ENCODE results near the gene TMEM54.

The TMEM54 gene

GRCh38 chr1:32860566-32860965, 40.6 kb downstream of the TMEM54 start:
- H3K27ac ChIP-seq (replicated peaks) = no peak overlapping the region
- TF ChIP-seq CTCF (IDR thresholded peaks at IDR 0.05; ENCODE audit: insufficient read depth, low read length) = no peak
- H3K4me3 ChIP-seq (replicated peaks; ENCODE audit: insufficient read depth, low read length) = no peak overlapping the region
- no peak for DNase-seq (ENCODE audit: low read depth in 1 of 2, low spot score in 1 of 2)
- no peaks in the 10 kb centered on the region for H3K27me3 ChIP-seq (ENCODE audit: insufficient read depth, poor library complexity, severe bottlenecking)

GRCh38 chr1:32859915-32860314, 41.3 kb downstream of the TMEM54 start:
- H3K27ac ChIP-seq (replicated peaks) = no peak overlapping the region
- H3K27me3 ChIP-seq (ENCODE audit: insufficient read depth, poor library complexity, severe bottlenecking) = no peaks in the 10 kb centered on the region
- H3K4me3 ChIP-seq (replicated peaks; ENCODE audit: insufficient read depth, low read length) = no peak overlapping the region
- no peak for TF ChIP-seq GABPA (IDR thresholded peaks at IDR 0.05; ENCODE audit: low read depth)
- no peak for TF ChIP-seq REST (IDR thresholded peaks at IDR 0.05; ENCODE audit: insufficient replicate concordance, low read depth)
- no peak for TF ChIP-seq POLR2AphosphoS5 (IDR thresholded peaks at IDR 0.05; ENCODE audit: low read depth)
- TF ChIP-seq SPI1 (IDR thresholded peaks at IDR 0.05; ENCODE audit: borderline replicate concordance, low read depth) = no peak
- TF ChIP-seq CTCF (IDR thresholded peaks at IDR 0.05; ENCODE audit: insufficient read depth, low read length) = no peak
- no peak for DNase-seq (ENCODE audit: low read depth in 1 of 2, low spot score in 1 of 2)

- DNase-seq (ENCODE audit: low read depth in 1 of 2, low spot score in 1 of 2) = no peak
- H3K27me3 ChIP-seq (ENCODE audit: insufficient read depth, poor library complexity, severe bottlenecking) = no peaks in the 10 kb centered on the region
- H3K27ac ChIP-seq (replicated peaks) = no peak overlapping the region
- TF ChIP-seq REST (IDR thresholded peaks at IDR 0.05; ENCODE audit: insufficient replicate concordance, low read depth) (no peak), SPI1 (IDR thresholded peaks at IDR 0.05; ENCODE audit: borderline replicate concordance, low read depth) (no peak), POLR2AphosphoS5 (IDR thresholded peaks at IDR 0.05; ENCODE audit: low read depth) (no peak), GABPA (IDR thresholded peaks at IDR 0.05; ENCODE audit: low read depth) (no peak), CTCF (IDR thresholded peaks at IDR 0.05; ENCODE audit: insufficient read depth, low read length) (no peak)
- no peak overlapping the region for H3K4me3 ChIP-seq (replicated peaks; ENCODE audit: insufficient read depth, low read length)
Measured at GRCh38 chr1:32858791-32859190, 42.4 kb downstream of the TMEM54 start.

GRCh38 chr1:32858136-32858535, 43.1 kb downstream of the TMEM54 start:
- Histone ChIP-seq H3K27ac (replicated peaks) (no peak overlapping the region), H3K27me3 (ENCODE audit: insufficient read depth, poor library complexity, severe bottlenecking) (no peaks in the 10 kb centered on the region), H3K4me3 (replicated peaks; ENCODE audit: insufficient read depth, low read length) (no peak overlapping the region)
- DNase-seq (ENCODE audit: low read depth in 1 of 2, low spot score in 1 of 2) = no peak
- TF ChIP-seq GABPA (IDR thresholded peaks at IDR 0.05; ENCODE audit: low read depth) (no peak), POLR2AphosphoS5 (IDR thresholded peaks at IDR 0.05; ENCODE audit: low read depth) (no peak), CTCF (IDR thresholded peaks at IDR 0.05; ENCODE audit: insufficient read depth, low read length) (no peak), REST (IDR thresholded peaks at IDR 0.05; ENCODE audit: insufficient replicate concordance, low read depth) (no peak), SPI1 (IDR thresholded peaks at IDR 0.05; ENCODE audit: borderline replicate concordance, low read depth) (no peak)
